HFFc6 (cell line): Measurements from ENCODE around the gene CDH23. TPM values are rescaled to one million over a fixed set of nuclear protein-coding genes. Genes with fewer than 3 reads are reported as not detected.

Experiments used
- DNase-seq: peaks from one replicate; pipeline ENCODE4 v3.0.0-alpha.2; 2018
- H3K27ac Mint-ChIP-seq: 2 replicates; pipeline ENCODE4 v1.8.0; 2020; ENCODE audit warnings: mild to moderate bottlenecking, mixed read lengths
- H3K27me3 Mint-ChIP-seq: 2 replicates; pipeline ENCODE4 v1.8.0; 2021; ENCODE audit warnings: mild to moderate bottlenecking, moderate library complexity, mixed read lengths; ENCODE audit not compliant: insufficient read depth
- H3K36me3 Mint-ChIP-seq: 2 replicates; pipeline ENCODE4 v1.8.0; 2021; ENCODE audit warnings: low read depth, mixed read lengths
- H3K4me1 Mint-ChIP-seq: 2 replicates; pipeline ENCODE4 v1.8.0; 2020; ENCODE audit warnings: low read depth, mixed read lengths
- H3K4me3 Mint-ChIP-seq: 2 replicates; pipeline ENCODE4 v1.8.0; 2020; ENCODE audit warnings: mild to moderate bottlenecking, moderate library complexity, mixed read lengths
- H3K9me3 Mint-ChIP-seq: 2 replicates; pipeline ENCODE4 v1.8.0; 2020; ENCODE audit warnings: mild to moderate bottlenecking, mixed read lengths
- total RNA-seq, 6 experiments: library from RNA; stranded (reverse); fragmentation: NEBNext Ultra II Directional; extraction: Animal tissue kit (Norgen Biotek cat#: 25700); gene quantifications; 2 replicates in 1 of 6; 3 replicates in 5 of 6; pipeline ENCODE4 v1.2.3, GENCODE V29; 2021
- TF ChIP-seq, protein P1 (sequence below): fragments of 200-600 bp; sonication (generic); IDR thresholded peaks from 2 replicates; pipeline ENCODE4 v1.5.0; 2021; ENCODE audit warnings: antibody characterized with exemption, mild to moderate bottlenecking

CDH23 gene
- total RNA-seq, 6 experiments from 2014 or later, result 0.02 to 0.11 (median 0.04) TPM; not detected in 2

DNA sequence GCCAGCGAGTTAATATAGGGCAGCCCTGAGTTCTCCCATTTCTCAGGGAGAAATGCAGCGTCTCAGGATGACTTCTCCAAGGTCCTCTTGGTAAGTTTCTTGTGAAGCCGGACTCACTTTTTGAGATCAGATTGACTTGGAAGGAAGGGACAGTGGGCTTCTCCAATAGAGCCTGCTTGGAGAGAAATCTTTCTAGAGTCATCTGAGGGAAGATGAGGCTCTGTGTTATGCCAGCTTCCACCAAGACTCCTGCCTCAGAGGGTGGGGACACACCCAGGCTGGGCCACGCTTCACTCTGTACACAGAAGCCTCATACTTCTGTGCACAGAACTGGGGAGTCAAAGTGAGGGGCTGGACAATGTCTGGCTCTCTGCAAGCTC lies 317.3 kb downstream of the CDH23 start:
- Mint-ChIP-seq H3K36me3 (no peaks in the 10 kb centered on the region), H3K4me1 (peaks cover 18% of the 10 kb centered on the region), H3K9me3 (no peaks in the 10 kb centered on the region), H3K27ac (peak overlapping the region; percentile 95), H3K27me3 (peaks cover 10% of the 10 kb centered on the region), H3K4me3 (peak overlapping the region; percentile 59)
- no peak for DNase-seq
- TF ChIP-seq, protein P1, sequence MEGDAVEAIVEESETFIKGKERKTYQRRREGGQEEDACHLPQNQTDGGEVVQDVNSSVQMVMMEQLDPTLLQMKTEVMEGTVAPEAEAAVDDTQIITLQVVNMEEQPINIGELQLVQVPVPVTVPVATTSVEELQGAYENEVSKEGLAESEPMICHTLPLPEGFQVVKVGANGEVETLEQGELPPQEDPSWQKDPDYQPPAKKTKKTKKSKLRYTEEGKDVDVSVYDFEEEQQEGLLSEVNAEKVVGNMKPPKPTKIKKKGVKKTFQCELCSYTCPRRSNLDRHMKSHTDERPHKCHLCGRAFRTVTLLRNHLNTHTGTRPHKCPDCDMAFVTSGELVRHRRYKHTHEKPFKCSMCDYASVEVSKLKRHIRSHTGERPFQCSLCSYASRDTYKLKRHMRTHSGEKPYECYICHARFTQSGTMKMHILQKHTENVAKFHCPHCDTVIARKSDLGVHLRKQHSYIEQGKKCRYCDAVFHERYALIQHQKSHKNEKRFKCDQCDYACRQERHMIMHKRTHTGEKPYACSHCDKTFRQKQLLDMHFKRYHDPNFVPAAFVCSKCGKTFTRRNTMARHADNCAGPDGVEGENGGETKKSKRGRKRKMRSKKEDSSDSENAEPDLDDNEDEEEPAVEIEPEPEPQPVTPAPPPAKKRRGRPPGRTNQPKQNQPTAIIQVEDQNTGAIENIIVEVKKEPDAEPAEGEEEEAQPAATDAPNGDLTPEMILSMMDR, result no peak

DNA sequence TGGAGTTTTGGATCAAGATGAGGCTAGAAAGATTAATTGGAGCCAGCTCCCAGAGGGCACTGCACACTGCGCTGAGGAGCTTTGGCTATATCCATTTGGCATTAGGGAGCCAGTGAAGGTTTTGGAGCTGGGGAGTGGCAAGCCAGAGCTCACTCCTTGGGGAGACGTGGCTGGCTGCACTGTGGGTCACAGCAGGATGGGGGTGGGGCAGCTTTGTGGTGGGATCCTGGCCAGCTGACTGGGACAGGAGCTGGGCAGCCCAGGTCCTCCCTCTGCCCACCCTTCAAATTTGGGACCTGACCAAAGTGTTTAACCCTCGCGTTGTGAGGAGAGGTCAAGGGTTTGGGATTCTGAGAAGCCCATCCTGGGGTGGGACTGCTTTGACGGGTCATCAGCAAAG lies 317.9 kb downstream of the CDH23 start:
- H3K4me1 Mint-ChIP-seq, result peaks cover 18% of the 10 kb centered on the region
- DNase-seq, result no peak
- TF ChIP-seq, protein P1, result no peak
- peak overlapping the region; percentile 59; the same call in 1 of the 2 replicates for H3K4me3 Mint-ChIP-seq
- peak overlapping the region; percentile 95 for H3K27ac Mint-ChIP-seq
- no peaks in the 10 kb centered on the region for H3K9me3 Mint-ChIP-seq
- H3K36me3 Mint-ChIP-seq, result no peaks in the 10 kb centered on the region
- H3K27me3 Mint-ChIP-seq, result peaks cover 13% of the 10 kb centered on the region

DNA sequence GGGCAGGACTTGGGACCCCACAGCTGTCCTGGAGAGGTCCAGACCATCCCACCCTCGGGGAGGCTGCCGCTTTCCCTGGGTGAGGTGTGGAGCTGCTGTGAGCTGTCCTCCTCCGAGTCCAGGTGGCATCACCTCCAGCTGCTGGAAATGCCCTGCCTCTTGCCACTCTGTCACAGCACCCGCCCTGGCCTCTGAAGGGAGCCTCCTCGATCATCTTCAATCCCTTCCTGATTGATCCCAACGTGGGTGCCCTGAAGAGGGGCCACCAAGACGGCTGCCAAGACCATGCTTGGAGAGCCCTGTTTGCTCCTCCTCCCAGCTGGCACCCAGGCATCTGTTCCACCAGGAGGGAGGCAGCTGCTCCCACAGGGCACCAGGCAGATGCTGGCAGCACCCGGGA lies 318.3 kb downstream of the CDH23 start:
- Mint-ChIP-seq H3K27me3 (peaks cover 13% of the 10 kb centered on the region), H3K4me3 (no peak overlapping the region), H3K27ac (no peak overlapping the region), H3K4me1 (peaks cover 18% of the 10 kb centered on the region), H3K9me3 (no peaks in the 10 kb centered on the region), H3K36me3 (no peaks in the 10 kb centered on the region)
- no peak for DNase-seq
- TF ChIP-seq, protein P1, result no peak

DNA sequence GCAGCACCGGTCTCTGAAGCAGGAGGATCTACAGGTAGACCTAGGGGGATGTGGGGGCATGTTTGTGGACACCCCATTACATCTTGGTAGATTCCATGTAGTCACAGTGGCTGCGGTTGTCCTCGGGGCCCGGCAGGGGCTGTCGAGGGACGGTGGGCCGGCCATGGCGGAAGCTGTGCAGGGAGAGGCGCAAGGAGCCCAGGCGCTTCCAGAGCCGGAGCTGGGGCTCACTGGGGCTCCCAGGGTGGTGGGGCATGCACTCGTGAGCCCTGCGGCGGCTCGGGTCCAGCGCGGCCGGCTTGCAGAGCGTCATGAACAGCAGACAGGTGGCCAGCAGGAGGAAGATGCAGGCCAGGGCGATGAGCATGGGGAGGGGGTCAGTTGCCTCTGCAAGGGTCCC lies 319.1 kb downstream of the CDH23 start:
- Mint-ChIP-seq H3K9me3 (no peaks in the 10 kb centered on the region), H3K4me1 (peaks cover 18% of the 10 kb centered on the region), H3K36me3 (no peaks in the 10 kb centered on the region), H3K4me3 (no peak overlapping the region), H3K27ac (no peak overlapping the region), H3K27me3 (peaks cover 20% of the 10 kb centered on the region)
- DNase-seq, result no peak
- TF ChIP-seq, protein P1, result no peak

DNA sequence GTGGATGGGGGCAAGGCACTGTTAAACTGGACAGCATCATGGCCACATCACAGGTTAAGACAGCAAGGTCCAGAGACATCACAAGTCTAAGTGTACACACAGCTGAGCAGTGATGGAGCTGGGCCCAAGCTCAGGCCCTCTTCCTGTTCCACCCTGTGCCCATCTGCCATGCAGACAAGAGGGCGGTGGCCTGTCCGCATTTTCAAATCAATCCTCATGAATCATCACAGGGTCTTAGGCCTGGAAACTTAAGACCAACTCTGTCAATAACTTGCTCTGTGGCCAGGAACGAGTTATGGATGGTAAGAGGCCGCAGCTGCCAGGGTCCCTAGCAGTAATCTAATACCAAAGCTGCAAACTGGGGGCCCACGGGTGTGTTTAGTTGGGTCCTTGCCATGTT lies 319.7 kb downstream of the CDH23 start:
- TF ChIP-seq, protein P1, result no peak
- Mint-ChIP-seq H3K36me3 (no peaks in the 10 kb centered on the region), H3K9me3 (no peaks in the 10 kb centered on the region), H3K4me1 (peaks cover 18% of the 10 kb centered on the region), H3K27me3 (peaks cover 25% of the 10 kb centered on the region), H3K4me3 (no peak overlapping the region), H3K27ac (no peak overlapping the region)
- DNase-seq, result no peak

DNA sequence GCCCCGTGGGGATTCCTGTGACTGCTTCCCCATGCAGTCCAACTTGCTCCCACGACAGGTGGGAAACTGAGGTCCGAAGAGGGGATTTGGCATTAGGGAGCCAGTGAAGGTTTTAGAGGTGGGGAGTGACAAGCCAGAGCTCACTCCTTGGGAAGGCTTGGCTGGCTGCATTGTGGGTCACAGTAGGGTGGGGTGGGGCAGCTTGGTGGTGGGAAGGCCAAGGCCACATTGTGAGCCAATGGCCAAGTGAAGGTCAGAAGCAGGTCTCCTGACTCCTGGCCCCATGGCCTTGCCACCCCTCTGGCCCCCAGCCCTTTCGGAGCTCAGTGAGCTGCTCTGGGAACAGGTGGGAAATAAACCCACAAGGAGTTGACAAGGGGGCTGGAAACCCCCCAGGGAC lies 320.3 kb downstream of the CDH23 start:
- Mint-ChIP-seq H3K9me3 (no peaks in the 10 kb centered on the region), H3K27me3 (peaks cover 30% of the 10 kb centered on the region), H3K27ac (no peak overlapping the region), H3K4me3 (no peak overlapping the region), H3K36me3 (no peaks in the 10 kb centered on the region), H3K4me1 (peaks cover 18% of the 10 kb centered on the region)
- DNase-seq, result no peak
- TF ChIP-seq, protein P1, result no peak
